Keratinocyte (primary cell): ENCODE results near the gene COL4A5. TPM values are rescaled to one million over a fixed set of nuclear protein-coding genes. Genes with fewer than 3 reads are reported as not detected.
A peak's percentile ranks its signal among the peaks of the same experiment; 100 is the strongest.

Experiments used
- DNase-seq: peaks from one replicate; pipeline ENCODE4 v3.0.0-alpha.2; 2011; ENCODE audit warnings: low read depth, missing footprints, low spot score
- FAIRE-seq: peaks from 2 replicates; lab custom pipeline; 2011; peaks lifted over from hg19 to GRCh38; lab: Jason Lieb, UNC
- H2AFZ ChIP-seq: 2 replicates; pipeline ENCODE4 v1.6.0; 2012; ENCODE audit warnings: low read length, control low read depth, inconsistent platforms; ENCODE audit not compliant: control insufficient read depth
- H3K27ac ChIP-seq: 2 replicates; pipeline ENCODE4 v1.5.1; 2011; ENCODE audit warnings: low read length; ENCODE audit not compliant: control insufficient read depth, insufficient read depth
- H3K27me3 ChIP-seq: 3 replicates; pipeline ENCODE4 v1.6.0; 2011; ENCODE audit warnings: low read length; ENCODE audit not compliant: control insufficient read depth, insufficient read depth; ENCODE audit errors: extremely low read depth
- H3K36me3 ChIP-seq, 2 experiments: 2 replicates in 1 of 2; 3 replicates in 1 of 2; pipeline ENCODE4 v1.5.1; 2011; ENCODE audit warnings: low read length in 2 of 2, mild to moderate bottlenecking in 1 of 2; ENCODE audit not compliant: control insufficient read depth in 2 of 2, insufficient read depth in 2 of 2; ENCODE audit errors: extremely low read depth in 1 of 2
- H3K4me1 ChIP-seq: 3 replicates; pipeline ENCODE4 v1.5.1; 2011; ENCODE audit warnings: low read length; ENCODE audit not compliant: control insufficient read depth, insufficient read depth; ENCODE audit errors: extremely low read depth
- H3K4me2 ChIP-seq: 3 replicates; pipeline ENCODE4 v1.6.0; 2011; ENCODE audit warnings: low read depth, low read length; ENCODE audit not compliant: control insufficient read depth, insufficient read depth; ENCODE audit errors: extremely low read depth
- H3K4me3 ChIP-seq, 3 experiments: fragments of 200-600 bp in 1 of 3; sonication (generic) in 1 of 3; 2 replicates in 2 of 3; 3 replicates in 1 of 3; pipeline ENCODE4 v1.5.1; 2011 to 2016; ENCODE audit warnings: low read length in 3 of 3, mild to moderate bottlenecking in 3 of 3, control low read depth in 2 of 3, inconsistent platforms in 1 of 3, low read depth in 1 of 3, mixed read lengths in 1 of 3, mixed run types in 1 of 3, moderate library complexity in 1 of 3; ENCODE audit not compliant: control insufficient read depth in 2 of 3, insufficient read depth in 2 of 3; ENCODE audit errors: extremely low read depth in 1 of 3
- H3K79me2 ChIP-seq: 2 replicates; pipeline ENCODE4 v1.6.0; 2012; ENCODE audit warnings: low read length; ENCODE audit not compliant: control insufficient read depth, insufficient read depth
- H3K9ac ChIP-seq: 3 replicates; pipeline ENCODE4 v1.6.0; 2011; ENCODE audit warnings: low read length; ENCODE audit not compliant: control insufficient read depth, insufficient read depth; ENCODE audit errors: extremely low read depth
- H3K9me1 ChIP-seq: 3 replicates; pipeline ENCODE4 v1.6.0; 2011; ENCODE audit warnings: low read length; ENCODE audit not compliant: control insufficient read depth, insufficient read depth; ENCODE audit errors: extremely low read depth
- H3K9me3 ChIP-seq: 2 replicates; pipeline ENCODE4 v1.5.1; 2012; ENCODE audit warnings: low read depth, low read length; ENCODE audit not compliant: control insufficient read depth
- H4K20me1 ChIP-seq: 3 replicates; pipeline ENCODE4 v1.6.0; 2011; ENCODE audit warnings: low read length; ENCODE audit not compliant: control insufficient read depth, insufficient read depth; ENCODE audit errors: extremely low read depth
- CTCF ChIP-seq, 3 experiments: IDR thresholded peaks in 1 of 3; conservative IDR thresholded peaks in 1 of 3; optimal IDR thresholded peaks in 1 of 3; 2 replicates in 2 of 3; 3 replicates in 1 of 3; pipeline versions ENCODE3 to v1.5.1; 2011; ENCODE audit warnings: low read length in 3 of 3, mild to moderate bottlenecking in 3 of 3, moderate library complexity in 2 of 3, control low read depth in 1 of 3, inconsistent platforms in 1 of 3; ENCODE audit not compliant: insufficient read depth in 2 of 3; ENCODE audit errors: extremely low read depth in 1 of 3
- EZH2 ChIP-seq: IDR thresholded peaks from one replicate; pipeline ENCODE4 v1.6.1; 2012; ENCODE audit warnings: inconsistent platforms, mild to moderate bottlenecking, low read length, moderate library complexity
- dilution Hi-C: fragments of 300-500 bp; cut with MboI; formaldehyde crosslinking; loops from one replicate; pipeline ENCODE4 v1.7.0; 2020; ENCODE audit warnings: low sequenced_read_pairs; ENCODE audit not compliant: extremely low pct_ligation_motif_present
- polyA plus RNA-seq, 5 experiments: library from polyadenylated mRNA; depleted of rRNA in 3 of 5; stranded (reverse) in 3 of 5; stranded (forward) in 1 of 5; unstranded in 1 of 5; fragments of >200 nt; gene quantifications; 1 replicate in 1 of 5; 2 replicates in 3 of 5; 3 replicates in 1 of 5; pipeline versions ENCODE4 v1.2.1 to v1.2.3, GENCODE V29; 2011 to 2012; ENCODE audit warnings: missing spikeins in 2 of 5, low read depth in 1 of 5, low replicate concordance in 1 of 5

COL4A5 gene
- polyA plus RNA-seq, 1 donor (not counting 4 experiments of a cell fraction or from before 2014, with no cell fraction given), result 53.2 TPM

GRCh38 chrX:108537005-108537404 is 97.4 kb downstream of the COL4A5 start:
- no peaks in the 10 kb centered on the region for H3K9me1 ChIP-seq
- no peaks in the 10 kb centered on the region for H3K79me2 ChIP-seq
- TF ChIP-seq EZH2 (no peak), CTCF (optimal IDR thresholded peaks at IDR 0.05 in 1 of 3, IDR thresholded peaks at IDR 0.05 in 1 of 3, conservative IDR thresholded peaks at IDR 0.05 in 1 of 3; ENCODE audit: extremely low read depth in 1 of 3, insufficient read depth in 2 of 3, low read length in 3 of 3) (peak; percentile 50 to 61 (median 59))
- dilution Hi-C loops, result no loop called here
- no peaks in the 10 kb centered on the region for H3K9me3 ChIP-seq
- H3K4me1 ChIP-seq, result no peaks in the 10 kb centered on the region
- H2AFZ ChIP-seq, result no peak overlapping the region
- no peak overlapping the region for H3K4me2 ChIP-seq
- peak; percentile 68 for FAIRE-seq
- peaks cover 0 to 3% of the 10 kb centered on the region in 2 experiments for H3K36me3 ChIP-seq
- H3K27ac ChIP-seq, result no peak overlapping the region
- no peak for DNase-seq
- no peaks in the 10 kb centered on the region for H3K27me3 ChIP-seq
- no peak overlapping the region for H3K9ac ChIP-seq
- no peaks in the 10 kb centered on the region for H4K20me1 ChIP-seq
- no peak overlapping the region for H3K4me3 ChIP-seq

GRCh38 chrX:108541286-108541685 is 101.6 kb downstream of the COL4A5 start:
- dilution Hi-C loops, result no loop called here
- DNase-seq (no peak), FAIRE-seq (no peak)
- Histone ChIP-seq H3K4me2 (no peak overlapping the region), H3K36me3 (peaks cover 0 to 3% of the 10 kb centered on the region in 2 experiments), H4K20me1 (no peaks in the 10 kb centered on the region), H2AFZ (no peak overlapping the region), H3K27me3 (no peaks in the 10 kb centered on the region), H3K9ac (no peak overlapping the region), H3K4me3 (no peak overlapping the region), H3K4me1 (no peaks in the 10 kb centered on the region), H3K79me2 (no peaks in the 10 kb centered on the region), H3K9me3 (no peaks in the 10 kb centered on the region), H3K27ac (no peak overlapping the region), H3K9me1 (no peaks in the 10 kb centered on the region)
- TF ChIP-seq CTCF (optimal IDR thresholded peaks at IDR 0.05 in 1 of 3, IDR thresholded peaks at IDR 0.05 in 1 of 3, conservative IDR thresholded peaks at IDR 0.05 in 1 of 3; ENCODE audit: extremely low read depth in 1 of 3, insufficient read depth in 2 of 3, low read length in 3 of 3), result no peak
- no peak for TF ChIP-seq EZH2
